ENCODE data around the gene CLECL1.

GRCh38 chr12:9698681-9699080 lies 34.2 kb downstream of the CLECL1 start:
- TF ChIP-seq NFRKB (IDR thresholded peaks at IDR 0.05; ENCODE audit: low read depth) (no peak), JUN (IDR thresholded peaks at IDR 0.05; ENCODE audit: borderline replicate concordance, low read depth, low read length) (no peak), JUN (CRISPR knock-in tag; IDR thresholded peaks at IDR 0.05; ENCODE audit: borderline replicate concordance) (no peak), ZNF224 (CRISPR knock-in tag; IDR thresholded peaks at IDR 0.05) (no peak), ZNF217 (CRISPR knock-in tag; IDR thresholded peaks at IDR 0.05) (no peak), BACH1 (tag; IDR thresholded peaks at IDR 0.05) (no peak), HDAC2 (IDR thresholded peaks at IDR 0.05) (no peak), ZNF253 (CRISPR knock-in tag; conservative IDR thresholded peaks at IDR 0.05) (no peak), CTCF (IDR thresholded peaks at IDR 0.05 in 2 of 3, conservative IDR thresholded peaks at IDR 0.05 in 1 of 3; ENCODE audit: insufficient read depth in 2 of 3, low read depth in 1 of 3, low read length in 3 of 3) (no peak), TAF15 (IDR thresholded peaks at IDR 0.05; ENCODE audit: low read depth, low read length) (no peak), TOE1 (IDR thresholded peaks at IDR 0.05; ENCODE audit: borderline replicate concordance) (no peak), TOE1 (CRISPR knock-in tag; IDR thresholded peaks at IDR 0.05; ENCODE audit: borderline replicate concordance, low read depth) (no peak), GABPB2 (CRISPR knock-in tag; conservative IDR thresholded peaks at IDR 0.05) (no peak), HCFC1 (IDR thresholded peaks at IDR 0.05; ENCODE audit: low read depth, low read length) (no peak), NBN (IDR thresholded peaks at IDR 0.05; ENCODE audit: low read depth) (no peak)
- TF ChIP-seq, protein P1, sequence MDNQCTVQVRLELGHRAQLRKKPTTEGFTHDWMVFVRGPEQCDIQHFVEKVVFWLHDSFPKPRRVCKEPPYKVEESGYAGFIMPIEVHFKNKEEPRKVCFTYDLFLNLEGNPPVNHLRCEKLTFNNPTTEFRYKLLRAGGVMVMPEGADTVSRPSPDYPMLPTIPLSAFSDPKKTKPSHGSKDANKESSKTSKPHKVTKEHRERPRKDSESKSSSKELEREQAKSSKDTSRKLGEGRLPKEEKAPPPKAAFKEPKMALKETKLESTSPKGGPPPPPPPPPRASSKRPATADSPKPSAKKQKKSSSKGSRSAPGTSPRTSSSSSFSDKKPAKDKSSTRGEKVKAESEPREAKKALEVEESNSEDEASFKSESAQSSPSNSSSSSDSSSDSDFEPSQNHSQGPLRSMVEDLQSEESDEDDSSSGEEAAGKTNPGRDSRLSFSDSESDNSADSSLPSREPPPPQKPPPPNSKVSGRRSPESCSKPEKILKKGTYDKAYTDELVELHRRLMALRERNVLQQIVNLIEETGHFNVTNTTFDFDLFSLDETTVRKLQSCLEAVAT (IDR thresholded peaks at IDR 0.05) = no peak
